Chondrocyte (in vitro differentiated cells): Measurements from ENCODE around the gene CBL. TPM values are rescaled to one million over a fixed set of nuclear protein-coding genes. Genes with fewer than 3 reads are reported as not detected.

Experiments
- DNase-seq: peaks from one replicate; pipeline ENCODE4 v3.0.0; 2021; ENCODE audit warnings: mixed read lengths, low spot score
- H3K27ac Mint-ChIP-seq: one replicate; pipeline ENCODE4 v1.8.0; 2021; ENCODE audit warnings: mild to moderate bottlenecking, moderate library complexity, mixed read lengths; ENCODE audit not compliant: unreplicated experiment
- H3K27me3 Mint-ChIP-seq: 2 replicates; pipeline ENCODE4 v1.8.0; 2021; ENCODE audit warnings: low read depth, mixed read lengths
- H3K36me3 Mint-ChIP-seq: 2 replicates; pipeline ENCODE4 v1.8.0; 2021; ENCODE audit warnings: low read depth, mixed read lengths
- H3K4me1 Mint-ChIP-seq: 2 replicates; pipeline ENCODE4 v1.8.0; 2021; ENCODE audit warnings: low read depth, mild to moderate bottlenecking, mixed read lengths
- H3K4me3 Mint-ChIP-seq: one replicate; pipeline ENCODE4 v1.8.0; 2021; ENCODE audit warnings: mild to moderate bottlenecking, moderate library complexity, mixed read lengths; ENCODE audit not compliant: unreplicated experiment
- H3K9me3 Mint-ChIP-seq: 2 replicates; pipeline ENCODE4 v1.8.0; 2021; ENCODE audit warnings: low read depth, mixed read lengths
- CTCF ChIP-seq: fragments of 200-600 bp; sonication (generic); IDR thresholded peaks from 2 replicates; pipeline ENCODE4 v1.5.0; 2021; ENCODE audit warnings: antibody characterized with exemption, mild to moderate bottlenecking, moderate library complexity
- total RNA-seq: library from RNA; stranded (reverse); gene quantifications from 3 replicates; pipeline ENCODE4 v1.2.1, GENCODE V29; 2021

CBL gene
- total RNA-seq, 1 donor from 2014 or later: 25.8 TPM

GRCh38 chr11:119229288-119229672 is 23.1 kb downstream of the CBL start:
- peak overlapping the region; percentile 0 for H3K27ac Mint-ChIP-seq
- H3K27me3 Mint-ChIP-seq: no peaks in the 10 kb centered on the region
- H3K4me3 Mint-ChIP-seq: no peak overlapping the region
- no peak for TF ChIP-seq CTCF
- H3K4me1 Mint-ChIP-seq: peaks cover 23% of the 10 kb centered on the region
- peaks cover 9% of the 10 kb centered on the region for H3K36me3 Mint-ChIP-seq
- no peaks in the 10 kb centered on the region for H3K9me3 Mint-ChIP-seq
- DNase-seq: no peak

DNA sequence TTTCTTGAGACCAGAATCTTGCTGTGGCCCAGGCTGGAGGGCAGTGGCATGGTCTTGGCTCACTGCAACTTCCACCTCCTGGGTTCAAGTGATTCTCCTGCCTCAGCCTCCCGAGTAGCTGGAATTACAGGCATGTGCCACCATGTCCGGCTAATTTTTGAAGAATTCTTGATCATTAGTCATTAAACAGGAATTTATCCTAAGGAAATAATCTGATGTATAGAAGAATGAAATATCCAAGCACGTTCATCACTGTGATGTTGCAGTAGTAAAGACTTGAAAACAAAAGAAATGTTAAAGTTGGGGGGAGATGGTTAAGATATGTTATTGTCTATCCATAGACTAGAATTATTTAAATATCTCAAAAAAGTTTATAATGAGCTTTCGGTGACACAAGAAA is 23.6 kb downstream of the CBL start:
- Mint-ChIP-seq H3K4me3 (no peak overlapping the region), H3K9me3 (no peaks in the 10 kb centered on the region), H3K36me3 (peaks cover 12% of the 10 kb centered on the region), H3K27ac (peak overlapping the region; percentile 0), H3K4me1 (peaks cover 18% of the 10 kb centered on the region), H3K27me3 (no peaks in the 10 kb centered on the region)
- no peak for TF ChIP-seq CTCF
- no peak for DNase-seq

DNA sequence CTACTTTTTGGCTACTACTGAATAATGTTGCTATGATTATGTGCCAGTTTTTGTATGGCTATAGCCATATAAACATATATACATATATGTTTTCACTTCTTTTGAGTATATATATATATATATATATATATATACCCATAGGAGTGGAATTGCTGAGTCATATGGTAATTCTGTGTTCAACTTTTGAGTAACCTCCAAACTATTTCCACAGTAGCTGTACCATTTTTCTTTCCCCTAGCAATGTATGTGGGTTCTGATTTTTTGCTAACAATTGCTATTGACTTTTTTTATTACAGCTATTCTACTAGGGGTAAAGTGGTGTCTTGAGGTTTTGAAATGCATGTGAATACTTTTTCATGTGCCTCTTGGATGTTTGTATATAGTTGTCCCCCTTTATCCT is 30.4 kb downstream of the CBL start:
- H3K4me1 Mint-ChIP-seq: peaks cover 17% of the 10 kb centered on the region
- peaks cover 13% of the 10 kb centered on the region for H3K36me3 Mint-ChIP-seq
- TF ChIP-seq CTCF: no peak
- no peak overlapping the region for H3K4me3 Mint-ChIP-seq
- no peak for DNase-seq
- no peaks in the 10 kb centered on the region for H3K27me3 Mint-ChIP-seq
- H3K27ac Mint-ChIP-seq: peak overlapping the region; percentile 14
- no peaks in the 10 kb centered on the region for H3K9me3 Mint-ChIP-seq

GRCh38 chr11:119236891-119237290 is 30.8 kb downstream of the CBL start:
- H3K4me1 Mint-ChIP-seq: peaks cover 18% of the 10 kb centered on the region
- peaks cover 17% of the 10 kb centered on the region for H3K36me3 Mint-ChIP-seq
- H3K27ac Mint-ChIP-seq: peak overlapping the region; percentile 14

DNA sequence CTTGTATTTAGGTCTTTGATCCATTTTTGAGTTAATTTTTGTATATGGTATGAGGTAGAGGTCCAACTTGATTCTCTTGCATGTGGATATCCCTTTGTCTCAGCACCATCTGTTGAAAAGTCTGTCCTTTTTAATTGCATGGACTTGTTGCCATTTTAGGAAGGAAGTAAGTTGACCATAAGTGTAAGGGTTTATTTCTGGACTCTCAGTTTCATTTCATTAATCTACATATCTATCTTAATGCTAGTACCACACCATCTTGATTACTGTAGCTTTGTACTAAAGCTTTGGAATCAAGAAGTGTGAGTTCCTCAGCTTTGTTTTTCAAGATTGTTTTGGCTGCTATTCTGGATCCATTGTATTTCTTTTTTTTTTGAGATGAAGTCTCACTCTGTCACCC is 31.4 kb downstream of the CBL start:
- DNase-seq: no peak
- Mint-ChIP-seq H3K9me3 (no peaks in the 10 kb centered on the region), H3K27ac (no peak overlapping the region), H3K4me3 (no peak overlapping the region), H3K4me1 (peaks cover 19% of the 10 kb centered on the region), H3K36me3 (peaks cover 18% of the 10 kb centered on the region), H3K27me3 (no peaks in the 10 kb centered on the region)
- no peak for TF ChIP-seq CTCF

More at GRCh38 chr11:119236891-119237290, 30.8 kb downstream of the CBL start:
- TF ChIP-seq CTCF: no peak
- no peaks in the 10 kb centered on the region for H3K9me3 Mint-ChIP-seq
- no peak for DNase-seq
- no peak overlapping the region for H3K4me3 Mint-ChIP-seq
- H3K27me3 Mint-ChIP-seq: no peaks in the 10 kb centered on the region
